Hematopoietic multipotent progenitor cell treated with erythropoietin and hydrocortisone succinate and interleukin-3 and kit ligand, for 17 days (in vitro differentiated cells): ENCODE measurements around the gene MYH9.
A peak's percentile ranks its signal among the peaks of the same experiment; 100 is the strongest.

Experiments used
- DNase-seq: peaks from one replicate; pipeline ENCODE4 v3.0.0-alpha.2; 2015; ENCODE audit warnings: low spot score

The MYH9 gene

GRCh38 chr22:36348760-36349159 lies 39.0 kb downstream of the MYH9 start:
- no peak for DNase-seq

DNA sequence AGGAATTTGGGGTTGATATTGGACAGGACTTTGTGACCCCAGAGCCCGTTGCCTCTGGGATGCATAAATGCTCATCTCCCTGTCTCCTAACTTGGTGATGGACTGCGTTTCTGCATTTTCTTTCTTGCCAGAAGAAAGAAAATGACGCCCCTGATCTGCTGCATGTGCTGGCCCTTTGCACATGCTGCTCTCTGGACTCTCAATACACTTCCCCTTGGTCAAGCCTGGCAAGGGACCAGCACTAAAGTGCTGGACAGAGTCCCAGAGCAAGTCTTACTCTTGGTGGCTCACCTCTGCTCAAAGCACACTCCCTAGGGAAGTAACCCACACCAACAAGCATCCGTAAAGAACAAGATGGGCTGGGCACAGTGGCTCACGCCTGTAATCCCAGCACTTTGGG lies 40.7 kb downstream of the MYH9 start:
- DNase-seq = no peak

- DNase-seq = no peak
These were observed 43.5 kb downstream of the MYH9 start for GRCh38 chr22:36344106-36344827.

GRCh38 chr22:36343720-36344105 lies 44.1 kb downstream of the MYH9 start:
- no peak for DNase-seq

DNA sequence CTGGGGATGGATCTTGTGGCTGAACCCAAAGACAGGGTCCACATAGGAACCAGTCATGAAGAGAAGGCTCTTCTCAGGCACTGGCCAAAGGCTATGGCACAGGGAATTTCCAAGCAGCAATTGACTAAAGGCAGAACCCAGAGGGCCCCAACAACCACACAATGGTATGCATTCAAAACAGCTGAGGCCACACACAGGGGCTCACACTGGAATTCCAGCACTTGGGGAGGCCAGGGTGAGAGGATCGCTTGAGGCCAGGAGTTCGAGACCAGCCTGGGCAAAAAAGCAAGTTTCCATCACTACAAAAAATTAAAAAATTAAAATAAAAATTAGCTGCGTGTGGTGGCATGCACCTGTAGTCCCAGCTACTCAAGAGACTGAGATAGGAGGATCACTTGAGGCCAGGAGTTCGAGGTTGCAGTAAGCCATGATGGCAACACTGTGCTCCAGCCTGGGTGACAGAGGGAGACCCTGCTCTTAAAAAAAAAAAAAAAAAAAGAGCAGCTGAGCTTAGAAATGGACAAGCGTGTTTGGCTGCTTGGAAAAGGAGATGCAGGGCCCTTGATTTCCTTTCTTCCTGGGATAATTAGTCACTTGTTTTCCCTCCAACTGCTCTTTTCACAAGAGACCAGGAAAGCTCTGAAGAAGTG lies 44.6 kb downstream of the MYH9 start:
- DNase-seq = no peak

DNA sequence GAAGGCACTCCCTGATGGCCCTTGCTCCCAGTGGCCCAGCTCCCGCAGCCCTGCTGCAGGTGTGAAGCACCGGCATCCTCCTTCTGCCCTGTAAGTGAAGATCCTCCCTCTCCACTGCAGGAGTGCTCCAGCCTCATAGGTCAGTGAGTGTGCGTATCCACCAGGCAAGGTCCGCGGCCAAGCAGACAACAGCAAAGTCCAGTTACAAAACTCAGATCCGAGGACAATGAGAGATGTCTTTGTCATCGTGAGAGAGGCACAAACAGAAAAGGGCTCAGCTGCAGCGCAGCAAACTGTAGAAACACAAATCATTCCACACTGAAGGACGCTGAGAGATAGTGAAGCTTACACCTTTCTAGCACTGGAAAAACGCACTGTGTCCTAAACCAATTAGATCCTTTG lies 46.1 kb downstream of the MYH9 start:
- DNase-seq = no peak

GRCh38 chr22:36340621-36341020 lies 47.1 kb downstream of the MYH9 start:
- DNase-seq = no peak

GRCh38 chr22:36339171-36340065 lies 48.3 kb downstream of the MYH9 start:
- no peak for DNase-seq

DNA sequence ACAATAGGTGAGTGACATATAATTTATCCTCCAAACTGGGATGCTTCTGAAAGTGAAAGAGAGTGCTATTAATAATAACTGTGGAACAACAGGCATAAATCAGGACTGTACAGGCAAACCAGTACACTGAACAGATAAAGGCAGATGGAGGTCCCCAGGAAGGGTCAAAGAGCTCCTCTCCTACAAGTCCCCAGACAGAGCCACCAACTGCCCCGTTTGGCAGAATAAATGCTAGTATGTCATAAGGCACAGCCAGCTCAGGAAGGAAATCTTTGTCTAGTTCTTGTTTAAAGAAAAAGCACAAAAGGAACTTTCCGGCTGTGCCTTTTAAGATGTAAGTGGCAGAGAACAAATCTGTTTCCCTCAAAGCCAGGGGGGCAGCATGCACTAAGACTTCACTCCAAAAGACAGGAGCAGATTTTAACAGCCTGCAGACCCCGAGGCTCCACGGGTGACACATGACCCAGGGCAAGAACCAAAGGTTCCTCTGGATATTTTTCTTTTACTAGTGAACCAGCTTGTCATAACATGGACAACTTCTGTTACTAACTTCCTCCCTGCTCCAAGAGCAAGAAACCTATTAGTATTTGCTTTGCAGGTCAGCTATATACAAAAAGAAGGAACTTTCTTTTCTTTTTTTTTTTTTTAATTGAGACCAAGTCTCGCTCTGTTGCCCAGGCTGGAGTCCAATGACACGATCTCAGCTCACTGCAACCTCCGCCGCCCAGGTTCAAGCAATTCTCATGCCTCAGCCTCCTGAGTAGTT lies 50.2 kb downstream of the MYH9 start:
- no peak for DNase-seq

GRCh38 chr22:36336246-36337182 lies 51.3 kb downstream of the MYH9 start:
- no peak for DNase-seq

GRCh38 chr22:36335621-36336020 lies 52.1 kb downstream of the MYH9 start:
- DNase-seq = no peak

DNA sequence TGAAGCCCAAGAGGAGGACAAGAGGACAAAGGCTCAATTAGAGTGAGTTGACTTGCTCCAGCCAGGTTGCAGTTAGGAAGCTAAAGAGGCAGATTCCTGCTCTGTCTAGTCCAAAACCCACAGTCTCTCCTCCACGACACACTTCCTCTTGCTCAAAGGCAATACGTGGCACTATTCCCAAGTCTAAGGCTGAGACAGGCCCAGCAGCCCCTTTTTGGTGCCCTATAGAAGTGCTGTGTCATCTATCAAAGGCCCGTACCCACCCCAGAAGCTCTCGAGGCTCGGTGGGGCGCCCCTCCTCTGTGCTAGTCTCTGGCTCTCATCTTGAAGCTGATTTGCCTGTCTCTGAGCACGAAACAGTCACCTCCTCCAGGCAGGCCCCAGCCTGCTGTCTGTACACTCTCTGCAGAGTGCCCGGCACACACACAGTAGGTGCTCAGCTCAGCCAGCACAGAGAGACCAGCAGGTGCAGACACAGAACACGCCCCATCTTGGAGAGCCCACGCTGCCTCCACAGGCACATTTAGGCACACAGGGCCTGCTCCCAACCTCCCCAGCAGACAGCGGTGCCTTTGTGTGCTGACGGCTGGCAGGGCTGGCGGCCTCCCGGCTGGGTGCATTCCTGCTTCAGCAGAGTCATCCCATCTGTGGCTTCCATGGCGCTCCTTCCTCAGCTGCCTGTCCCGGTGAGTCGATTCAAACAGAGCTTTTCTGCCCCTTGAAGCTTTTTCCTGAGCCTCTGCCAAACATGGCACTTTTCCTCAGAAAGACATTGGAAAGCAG lies 52.8 kb downstream of the MYH9 start:
- DNase-seq = peak; percentile 55

- peak; percentile 68 for DNase-seq
These were observed 53.5 kb downstream of the MYH9 start for GRCh38 chr22:36334081-36334820.

- no peak for DNase-seq
These were observed 54.1 kb downstream of the MYH9 start for GRCh38 chr22:36333644-36334043.

GRCh38 chr22:36332623-36333332 lies 55.0 kb downstream of the MYH9 start:
- no peak for DNase-seq

- peak; percentile 43 for DNase-seq
These were observed 55.7 kb downstream of the MYH9 start for GRCh38 chr22:36331912-36332622.

DNA sequence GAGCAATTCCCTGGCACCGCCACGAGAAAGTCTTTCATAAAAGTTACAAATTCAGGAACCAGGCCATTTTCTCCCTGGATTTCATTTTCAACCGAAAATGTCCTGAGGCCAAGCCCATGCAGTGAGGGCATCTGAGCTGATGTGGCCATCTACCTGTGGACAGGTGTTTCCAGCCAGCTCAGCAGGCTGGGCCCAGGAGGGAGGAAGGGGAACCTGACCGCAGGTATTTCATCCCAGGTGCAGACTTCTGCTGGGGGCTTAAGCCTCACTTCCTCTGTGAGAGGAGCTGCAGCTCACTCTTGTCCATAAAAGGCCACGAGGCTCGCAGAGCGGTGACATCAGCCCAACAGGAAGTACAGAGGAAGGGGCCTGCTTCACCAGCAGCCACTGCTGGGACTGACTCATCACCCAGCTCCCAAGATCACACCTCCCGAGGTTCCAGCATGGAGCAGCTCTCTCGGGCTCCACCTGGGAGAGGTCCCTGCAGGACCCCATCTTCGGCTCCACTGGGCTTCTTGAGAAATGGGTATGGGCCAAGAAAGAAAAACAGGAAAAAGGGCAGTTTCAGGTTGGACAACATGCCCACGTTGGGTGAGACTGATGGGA lies 56.4 kb downstream of the MYH9 start:
- DNase-seq = no peak
